Smooth muscle cell of the brain vasculature (primary cell): ENCODE results near the gene MERTK.
"Not testable (repeated sequence)": the region's sequence is repeated elsewhere in the genome, so short reads cannot be mapped to it uniquely, and the experiment has no call there.

Experiments used
- DNase-seq: peaks from one replicate; pipeline ENCODE4 v3.0.0-alpha.2; 2012; ENCODE audit warnings: low read depth, low spot score

Gene MERTK

GRCh38 chr2:111945444-111946293, 47.3 kb downstream of the MERTK start:
- DNase-seq = no peak

GRCh38 chr2:111946294-111947114, 48.1 kb downstream of the MERTK start:
- DNase-seq = peak; percentile 37

GRCh38 chr2:111947219-111947618, 48.8 kb downstream of the MERTK start:
- DNase-seq = no peak

GRCh38 chr2:111948832-111949231, 50.4 kb downstream of the MERTK start:
- no peak for DNase-seq

GRCh38 chr2:111950236-111950635, 51.8 kb downstream of the MERTK start:
- no peak for DNase-seq

GRCh38 chr2:111951486-111951885, 53.1 kb downstream of the MERTK start:
- DNase-seq = no peak

GRCh38 chr2:111952871-111953452, 54.6 kb downstream of the MERTK start:
- no peak for DNase-seq

- DNase-seq = no peak
These were observed 56.4 kb downstream of the MERTK start for GRCh38 chr2:111954602-111955332.

GRCh38 chr2:111957872-111958354, 59.5 kb downstream of the MERTK start:
- no peak for DNase-seq

- no peak for DNase-seq
These were observed 60.5 kb downstream of the MERTK start for GRCh38 chr2:111958901-111959300.

- DNase-seq = no peak
These were observed 63.3 kb downstream of the MERTK start for GRCh38 chr2:111961663-111962062.

- not testable (repeated sequence) for DNase-seq
These were observed 64.7 kb downstream of the MERTK start for GRCh38 chr2:111963086-111963485.

- DNase-seq = not testable (repeated sequence)
These were observed 65.1 kb downstream of the MERTK start for GRCh38 chr2:111963508-111963907.

- DNase-seq = no peak
These were observed 66.7 kb downstream of the MERTK start for GRCh38 chr2:111965062-111965461.

GRCh38 chr2:111966241-111966640, 67.8 kb downstream of the MERTK start:
- DNase-seq = no peak

- DNase-seq = no peak
These were observed 68.6 kb downstream of the MERTK start for GRCh38 chr2:111967018-111967417.

GRCh38 chr2:111970453-111970852, 72.0 kb downstream of the MERTK start:
- DNase-seq = no peak

GRCh38 chr2:111972955-111973565, 74.7 kb downstream of the MERTK start:
- no peak for DNase-seq

- no peak for DNase-seq
These were observed 75.3 kb downstream of the MERTK start for GRCh38 chr2:111973701-111974100.

- DNase-seq = peak; percentile 28
These were observed 76.7 kb downstream of the MERTK start for GRCh38 chr2:111975053-111975552.

GRCh38 chr2:111975819-111976218, 77.4 kb downstream of the MERTK start:
- no peak for DNase-seq
